Activated T-cell treated with anti-CD3 and anti-CD28 coated beads for 1 hour (primary cell): ENCODE measurements around the gene FITM1.

Source experiments
- DNase-seq: peaks from one replicate; pipeline ENCODE4 v3.0.0-alpha.2; 2020; ENCODE audit warnings: low read depth

The FITM1 gene, protein sequence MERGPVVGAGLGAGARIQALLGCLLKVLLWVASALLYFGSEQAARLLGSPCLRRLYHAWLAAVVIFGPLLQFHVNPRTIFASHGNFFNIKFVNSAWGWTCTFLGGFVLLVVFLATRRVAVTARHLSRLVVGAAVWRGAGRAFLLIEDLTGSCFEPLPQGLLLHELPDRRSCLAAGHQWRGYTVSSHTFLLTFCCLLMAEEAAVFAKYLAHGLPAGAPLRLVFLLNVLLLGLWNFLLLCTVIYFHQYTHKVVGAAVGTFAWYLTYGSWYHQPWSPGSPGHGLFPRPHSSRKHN

DNA sequence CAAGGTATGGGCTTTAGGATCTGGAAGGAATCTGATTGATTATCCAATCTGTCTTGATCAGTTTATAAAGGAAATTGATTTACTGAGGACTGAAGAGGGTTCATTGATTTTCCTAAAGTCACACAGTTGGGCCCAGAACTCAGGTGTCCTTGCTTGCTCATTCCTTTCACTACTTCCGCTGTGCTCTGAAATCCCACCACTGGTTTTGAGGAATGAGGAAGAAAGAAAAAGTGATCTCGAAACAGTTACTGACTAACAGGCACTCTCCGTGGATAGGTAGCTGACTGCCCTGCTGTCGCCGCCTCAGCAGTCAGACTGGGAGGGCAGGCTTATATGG lies at the start of gene FITM1:
FITM1 (plus strand) TSS at position 280 of the 337 bp plus-strand sequence. CDS start 905 bp downstream, outside the sequence.
- no peak for DNase-seq

DNA sequence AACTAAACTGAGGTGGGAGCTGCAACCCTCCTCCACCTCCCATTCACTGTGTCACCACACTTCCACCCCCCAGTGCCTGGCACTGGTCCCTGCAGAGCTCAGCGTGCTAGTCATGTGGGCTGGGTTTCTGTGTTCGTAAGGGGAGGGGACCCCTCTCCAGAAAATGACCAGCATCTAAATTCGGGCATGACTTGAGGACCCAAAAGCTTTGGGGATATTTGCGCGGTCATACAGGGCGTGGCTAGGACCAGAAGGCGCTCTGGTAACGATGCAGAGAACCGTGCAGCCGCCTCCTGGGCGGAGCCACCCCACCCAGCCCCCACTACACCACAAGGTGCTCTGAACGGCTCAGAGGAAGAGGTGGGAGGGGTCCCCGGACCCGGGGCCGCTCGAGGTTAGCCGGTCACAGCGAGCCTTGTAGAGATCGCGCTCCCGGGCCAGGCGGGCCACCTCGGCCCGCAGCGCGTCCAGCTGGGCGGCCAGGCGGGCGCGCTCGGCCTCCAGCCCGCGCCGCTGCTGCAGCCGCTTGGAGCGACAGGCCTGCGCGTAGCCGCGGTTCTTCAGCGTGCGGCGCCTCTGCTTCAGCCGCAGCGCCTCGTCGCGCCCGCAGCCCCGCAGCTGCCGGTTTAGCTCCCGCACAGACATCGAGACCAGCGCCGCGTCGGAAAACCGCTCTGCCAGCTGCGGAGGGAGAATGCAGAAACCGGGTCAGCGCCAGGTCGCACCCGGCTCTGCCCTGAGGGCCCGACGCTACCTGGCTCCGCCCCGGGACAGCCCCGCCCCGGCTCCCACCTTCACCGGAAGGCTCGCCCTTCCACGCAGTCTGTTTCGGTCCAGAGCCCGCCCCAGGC lies 49.3 kb upstream of the FITM1 start:
- peak; percentile 59 for DNase-seq

DNA sequence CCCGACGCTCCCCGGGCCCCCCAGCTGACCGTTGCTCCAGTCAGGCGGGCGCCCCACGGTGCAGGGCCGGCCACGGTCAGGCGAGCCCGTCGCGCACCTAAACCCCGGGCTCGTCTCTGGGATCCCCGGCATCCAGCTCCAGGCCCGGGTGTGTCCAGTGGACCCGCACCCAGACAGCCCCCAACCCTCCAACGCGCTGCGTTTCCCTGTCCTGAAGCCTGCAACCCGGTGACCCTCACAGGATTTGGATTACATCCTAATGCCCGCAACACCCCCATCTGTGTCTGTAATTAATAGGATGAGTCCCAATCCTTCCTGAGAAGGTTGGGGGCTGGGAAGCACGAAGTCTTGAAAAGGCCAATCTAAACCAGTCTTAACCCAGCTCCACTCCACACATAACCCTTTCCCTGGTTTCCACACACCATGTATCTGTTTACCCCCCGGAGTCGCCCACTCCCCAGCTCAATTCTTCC lies 48.7 kb upstream of the FITM1 start:
- DNase-seq = no peak

DNA sequence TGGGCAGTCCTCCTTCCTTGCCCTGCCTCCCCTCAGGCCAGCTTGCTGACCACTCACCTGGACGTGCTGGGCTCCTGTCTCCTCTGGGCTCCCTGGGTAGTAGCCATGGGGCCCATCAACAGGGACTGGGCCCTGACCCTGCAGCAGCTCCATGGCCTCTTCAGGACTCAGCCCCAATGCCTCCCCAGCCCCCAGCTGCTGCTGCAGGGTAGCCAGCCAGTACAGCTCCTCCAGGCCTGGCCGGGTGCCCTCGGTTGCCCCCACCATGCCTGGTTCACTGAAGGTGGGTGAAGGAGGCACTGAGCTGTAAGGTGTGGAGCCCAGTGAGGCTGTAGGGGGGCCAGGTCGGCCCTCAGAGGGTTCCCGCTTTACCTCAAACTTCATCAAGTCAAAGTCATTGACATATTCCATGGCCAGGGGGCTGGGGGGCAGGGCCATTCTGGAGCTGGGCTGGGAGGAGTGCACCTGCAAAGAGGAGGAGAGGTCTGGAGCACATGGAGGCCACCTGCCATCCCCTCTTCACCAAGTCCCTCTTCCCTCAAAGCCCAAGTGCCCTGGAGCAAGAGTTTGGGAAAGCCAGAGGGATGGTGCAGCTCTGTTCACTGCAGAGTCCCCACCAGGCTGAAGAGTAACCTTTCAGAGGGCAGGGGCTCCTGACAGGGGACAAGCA lies 47.9 kb upstream of the FITM1 start:
- no peak for DNase-seq

DNA sequence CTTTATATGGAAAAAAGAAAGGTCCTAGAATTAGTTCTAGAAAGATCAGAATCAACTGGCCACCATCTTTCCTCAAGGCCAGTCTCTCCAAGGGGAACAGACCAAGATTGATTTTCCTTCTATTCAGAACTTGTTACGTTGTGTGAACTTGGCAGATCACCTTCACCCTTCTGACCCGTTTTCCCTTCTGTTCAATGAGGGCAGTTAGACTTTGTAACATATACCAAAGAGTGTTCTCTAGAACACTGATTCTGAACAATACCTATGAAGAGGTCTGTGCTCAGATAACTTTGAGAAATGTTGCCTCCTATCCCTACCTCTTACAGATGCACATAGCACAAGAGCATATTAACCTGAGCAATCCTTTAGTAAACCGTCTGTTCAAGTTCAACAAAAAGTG lies 47.0 kb upstream of the FITM1 start:
- DNase-seq = no peak

DNA sequence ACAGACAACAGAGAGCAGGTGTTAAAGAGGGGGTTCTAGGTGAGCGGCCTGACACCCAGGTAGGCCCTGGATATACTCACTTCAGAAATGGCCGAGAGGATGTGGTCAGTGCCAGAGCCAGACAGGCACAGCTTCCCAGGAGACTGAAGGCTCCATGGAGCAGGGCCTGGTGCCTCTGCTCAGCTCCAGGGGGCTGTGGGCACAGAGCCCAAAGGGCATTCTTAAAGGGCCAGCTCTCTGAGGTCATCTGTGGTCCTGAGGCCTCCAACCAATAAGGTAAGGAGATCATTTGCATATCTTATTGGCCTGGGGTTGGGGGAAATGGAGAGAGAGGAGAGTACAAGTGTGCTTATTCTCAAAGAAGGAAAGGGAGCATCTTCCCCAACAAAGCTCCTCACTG lies 46.0 kb upstream of the FITM1 start:
- no peak for DNase-seq

DNA sequence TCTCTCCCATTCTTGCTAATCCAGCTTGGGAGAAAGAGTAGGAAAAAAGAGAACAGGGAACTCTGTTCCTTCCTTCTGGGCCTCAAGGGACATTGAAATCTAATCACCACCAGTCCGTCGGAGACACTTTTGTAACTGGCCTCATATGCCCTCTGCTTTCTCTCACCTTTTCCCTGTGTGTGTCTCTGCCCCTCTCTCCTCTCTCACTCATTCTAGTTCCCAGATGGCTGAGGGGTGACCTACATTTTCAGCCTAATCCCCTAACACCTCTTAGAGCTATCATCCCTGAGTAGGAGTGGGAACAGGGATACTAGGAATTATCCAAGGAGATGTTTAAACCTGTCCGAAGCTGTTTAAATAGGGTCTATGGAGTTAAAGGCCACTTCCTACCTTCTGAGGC lies 45.2 kb upstream of the FITM1 start:
- no peak for DNase-seq

DNA sequence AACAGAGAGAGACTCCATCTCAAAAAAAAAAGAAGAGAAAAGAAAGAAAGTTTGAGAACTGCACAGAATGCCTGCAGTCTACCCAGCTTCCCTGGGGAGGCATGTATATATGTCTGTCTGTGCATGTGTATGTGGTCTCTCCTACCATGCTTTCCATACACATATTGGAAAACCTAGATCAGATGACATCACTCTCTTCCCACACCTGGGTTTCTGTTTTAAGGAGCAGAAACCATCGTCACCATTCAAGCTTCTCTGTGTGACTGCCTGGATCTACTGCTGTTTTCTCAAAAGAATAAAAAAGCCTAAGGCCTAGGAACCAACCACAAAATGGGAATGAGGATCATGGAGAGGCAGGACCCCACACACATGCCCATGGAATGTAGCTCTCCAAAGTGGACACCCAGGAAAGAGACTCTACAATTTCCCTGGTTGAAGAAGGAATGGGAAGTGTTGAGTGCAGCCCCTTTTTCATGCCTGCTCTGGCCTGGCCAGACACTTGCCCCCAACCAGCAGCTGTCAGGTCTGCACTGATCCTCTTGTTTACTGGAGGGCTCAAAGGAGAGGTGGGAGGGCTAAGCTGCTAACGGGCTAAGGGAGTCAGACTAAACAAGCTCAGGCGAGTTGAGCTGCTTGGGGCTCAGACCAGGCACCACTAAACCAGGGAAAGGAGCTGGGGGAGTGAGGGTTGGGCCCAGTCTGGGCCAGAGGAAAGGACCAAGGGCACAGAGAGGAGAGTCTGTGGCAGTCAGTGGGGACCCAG lies 44.1 kb upstream of the FITM1 start:
- DNase-seq = no peak

DNA sequence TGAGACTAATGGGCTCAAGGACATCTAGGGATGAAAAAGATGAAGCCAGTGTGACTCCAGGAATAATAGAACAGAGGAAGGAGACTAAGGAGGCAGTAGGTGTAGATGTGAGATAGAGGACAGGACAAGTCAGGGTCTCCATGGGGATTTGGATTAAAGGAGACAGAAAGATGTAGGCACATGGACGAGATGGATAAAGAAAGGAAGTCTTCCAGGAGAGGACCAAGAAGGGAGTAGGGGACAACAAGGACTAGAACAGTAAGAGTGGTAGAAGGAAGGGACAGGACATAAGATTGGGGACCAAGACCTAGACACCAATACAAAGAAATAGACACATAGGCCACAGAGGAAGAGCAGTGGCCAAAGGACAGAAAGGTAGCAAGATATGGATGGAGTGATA lies 43.5 kb upstream of the FITM1 start:
- DNase-seq = no peak

DNA sequence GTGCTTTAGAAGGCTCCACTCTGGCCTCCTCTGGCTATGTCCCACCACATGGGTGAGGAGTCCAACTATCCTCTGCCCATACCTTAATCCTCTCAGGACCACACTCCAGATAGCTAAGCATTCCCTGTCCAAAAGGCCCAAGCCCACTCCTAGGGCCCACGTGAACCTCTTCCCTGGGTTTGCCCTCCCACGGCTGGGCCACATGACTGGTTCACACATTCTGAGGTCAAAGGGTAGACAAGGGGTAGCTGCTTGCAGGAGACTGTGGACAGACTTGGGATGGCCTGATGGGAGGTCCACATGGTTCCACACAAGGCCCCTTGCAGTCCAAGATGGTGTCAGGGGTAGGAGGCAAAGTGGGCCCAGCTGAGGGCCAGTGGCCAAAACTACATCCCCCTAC lies 42.4 kb upstream of the FITM1 start:
- no peak for DNase-seq

DNA sequence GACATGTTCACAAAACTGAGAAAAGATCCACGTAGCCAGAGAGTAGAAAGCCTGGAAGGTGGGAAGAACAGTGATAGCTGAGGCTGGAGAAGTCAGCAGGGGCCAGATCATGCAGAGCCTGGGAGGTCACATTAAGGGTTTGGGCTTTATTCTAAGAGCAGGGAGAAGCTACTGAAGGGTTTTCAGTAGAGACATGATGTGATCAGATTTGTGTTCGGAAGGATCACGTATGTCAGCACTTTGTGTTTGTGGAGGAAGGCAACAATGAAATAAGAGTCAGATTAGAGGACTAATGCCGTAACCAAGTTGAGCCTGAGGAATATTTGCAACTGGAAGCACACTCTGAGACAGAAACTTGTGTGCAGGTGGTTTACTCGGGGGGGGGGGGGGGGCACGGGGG lies 40.6 kb upstream of the FITM1 start:
- no peak for DNase-seq

DNA sequence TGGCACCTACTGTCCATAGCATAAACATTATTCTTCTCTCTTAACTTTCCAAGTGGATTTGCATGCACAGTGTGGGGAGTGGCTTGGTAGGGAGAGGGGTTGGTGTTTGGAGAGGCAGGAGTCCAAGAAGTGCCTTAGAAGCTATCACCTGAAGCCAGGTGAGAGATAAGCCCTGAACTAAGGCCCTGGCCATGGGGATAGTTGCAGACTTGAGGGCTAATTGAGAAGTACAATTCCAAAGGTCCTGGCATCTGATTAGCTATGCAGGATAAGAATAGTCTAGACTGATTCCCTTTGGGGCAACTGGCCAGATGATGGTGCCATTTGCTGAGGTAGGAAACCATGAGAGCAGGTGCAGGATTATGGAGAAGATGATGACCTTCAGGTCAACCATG lies 38.4 kb upstream of the FITM1 start:
- DNase-seq = no peak

DNA sequence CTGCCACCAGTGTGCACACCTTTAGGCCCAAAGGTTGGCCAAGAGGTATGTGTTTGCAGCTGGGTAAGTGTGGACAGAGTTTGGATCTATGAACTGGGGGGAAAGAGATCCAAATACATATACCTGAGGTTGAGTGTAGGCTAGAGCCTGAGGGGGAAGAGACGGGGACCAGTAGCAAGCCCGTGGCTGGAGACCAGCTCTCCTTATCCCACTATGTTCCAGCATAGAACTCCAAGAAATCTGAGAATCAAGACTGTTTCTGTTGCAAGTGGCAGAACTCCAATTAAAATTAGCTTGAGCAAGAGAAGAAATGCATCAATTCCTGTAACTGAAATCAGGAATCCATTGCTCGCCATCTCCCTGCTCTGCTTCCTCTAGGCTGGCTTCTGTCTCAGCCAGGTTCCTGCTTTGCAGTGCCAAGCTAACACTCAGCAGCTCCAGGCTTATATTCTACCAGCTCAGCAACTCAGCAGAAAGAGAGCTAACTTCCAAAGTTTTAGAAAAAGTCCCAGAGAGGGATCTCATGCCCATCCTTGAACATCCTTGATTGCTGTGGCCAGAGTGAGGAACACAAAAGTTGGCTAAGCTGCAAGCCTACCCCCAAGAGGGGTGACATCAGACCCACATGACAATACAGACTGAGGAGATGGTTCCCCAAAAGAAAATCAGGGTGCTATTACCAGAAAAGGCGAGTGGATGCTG lies 37.8 kb upstream of the FITM1 start:
- no peak for DNase-seq

DNA sequence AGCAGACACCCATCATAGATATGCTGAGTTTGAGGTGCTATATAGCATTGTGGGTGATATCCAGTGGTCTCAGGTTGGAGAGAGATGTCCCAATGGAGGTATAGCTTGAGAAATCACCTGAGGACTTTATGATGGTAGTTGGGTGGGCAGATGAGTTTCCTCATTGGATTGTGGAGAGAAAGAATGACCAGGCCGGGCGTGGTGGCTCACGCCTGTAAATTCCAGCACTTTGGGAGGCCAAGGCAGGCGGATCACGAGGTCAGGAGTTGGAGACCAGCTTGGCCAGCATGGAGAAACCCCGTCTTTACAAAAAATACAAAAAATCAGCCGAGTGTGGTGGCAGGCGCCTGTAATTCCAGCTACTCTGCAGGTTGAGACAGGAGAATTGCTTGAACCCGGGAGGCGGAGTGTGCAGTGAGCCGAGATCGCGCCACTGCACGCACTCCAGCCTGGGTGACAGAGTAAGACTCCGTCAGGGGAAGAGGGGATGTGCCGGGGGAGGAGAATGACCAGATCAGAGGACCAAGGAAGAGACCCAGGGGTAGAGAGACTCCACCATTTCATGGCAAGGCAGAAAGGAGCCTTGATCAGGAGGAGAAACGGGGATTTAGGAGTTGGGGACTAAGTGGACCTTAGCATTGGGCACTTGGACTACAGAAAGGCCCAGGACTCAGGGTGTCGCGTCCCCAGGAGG lies 37.1 kb upstream of the FITM1 start:
- DNase-seq = no peak

DNA sequence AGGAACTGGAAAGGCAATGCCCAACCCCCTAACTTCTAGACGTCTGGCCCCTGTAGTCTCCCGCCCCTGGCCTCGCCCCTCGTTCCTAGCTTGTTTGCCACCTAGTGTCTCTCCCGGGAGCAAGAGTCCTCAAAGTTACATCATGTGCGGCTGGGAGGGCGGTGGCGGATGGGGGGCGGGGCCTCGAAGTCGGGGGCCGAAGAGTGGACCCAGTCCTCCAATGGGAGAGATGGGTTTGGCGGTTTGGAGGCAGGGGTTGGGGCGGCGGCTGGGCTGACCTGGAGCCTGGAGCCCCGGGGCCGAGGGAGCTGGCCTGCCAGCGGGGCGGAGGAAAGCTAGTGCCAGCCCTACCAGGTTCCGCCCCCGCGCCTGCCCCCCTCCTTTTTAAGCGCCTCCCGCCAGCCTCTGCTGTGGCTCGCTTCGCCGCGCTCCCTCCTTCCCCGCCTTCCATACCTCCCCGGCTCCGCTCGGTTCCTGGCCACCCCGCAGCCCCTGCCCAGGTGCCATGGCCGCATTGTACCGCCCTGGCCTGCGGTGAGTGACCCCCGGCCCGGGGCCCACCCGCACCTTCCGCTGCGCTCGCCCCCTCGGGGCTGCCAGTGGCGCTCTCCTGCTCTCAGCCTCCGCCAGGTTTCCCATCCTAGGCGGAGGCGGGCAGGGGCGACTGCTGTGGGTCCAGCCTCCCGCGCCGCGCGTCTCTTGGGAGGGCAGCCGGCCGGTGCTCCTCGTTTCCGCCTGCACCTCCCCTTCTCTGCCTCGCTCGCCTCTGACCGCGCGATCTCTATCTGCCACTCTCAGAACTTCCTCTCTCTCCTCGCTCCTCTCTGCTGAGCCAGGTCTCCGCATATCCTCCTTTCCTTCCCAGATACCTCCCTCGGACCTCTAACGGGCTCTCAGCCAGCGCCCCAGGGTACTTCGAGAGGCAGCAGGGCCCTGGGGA lies 36.3 kb upstream of the FITM1 start, which contains the start of gene PCK2:
PCK2 (plus strand) TSS at position 411 of the 940 bp plus-strand sequence; CDS start at position 506, 95 bp downstream.
- peak; percentile 69 for DNase-seq

DNA sequence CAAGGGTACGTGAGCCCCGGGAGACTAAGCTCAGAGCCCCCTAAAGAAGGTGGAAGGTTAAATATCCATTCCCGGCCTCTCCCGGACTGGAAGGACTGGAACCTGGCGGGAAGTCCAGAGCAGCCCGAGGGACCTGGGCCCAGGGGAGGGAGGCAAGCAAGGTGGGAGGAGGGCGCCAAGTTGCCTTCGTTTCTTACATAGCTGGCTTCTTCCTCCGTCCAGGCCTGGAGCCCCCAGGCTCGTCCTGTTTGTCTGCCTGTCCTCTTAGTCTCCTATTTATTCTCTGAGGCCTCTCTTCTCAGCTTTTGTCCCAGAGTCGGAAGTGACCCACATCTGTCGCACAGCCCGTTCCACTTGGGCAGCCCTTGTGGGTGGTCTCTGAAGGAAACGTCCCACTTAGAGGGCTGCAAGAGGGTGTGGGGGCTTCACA lies 35.6 kb upstream of the FITM1 start:
- no peak for DNase-seq

DNA sequence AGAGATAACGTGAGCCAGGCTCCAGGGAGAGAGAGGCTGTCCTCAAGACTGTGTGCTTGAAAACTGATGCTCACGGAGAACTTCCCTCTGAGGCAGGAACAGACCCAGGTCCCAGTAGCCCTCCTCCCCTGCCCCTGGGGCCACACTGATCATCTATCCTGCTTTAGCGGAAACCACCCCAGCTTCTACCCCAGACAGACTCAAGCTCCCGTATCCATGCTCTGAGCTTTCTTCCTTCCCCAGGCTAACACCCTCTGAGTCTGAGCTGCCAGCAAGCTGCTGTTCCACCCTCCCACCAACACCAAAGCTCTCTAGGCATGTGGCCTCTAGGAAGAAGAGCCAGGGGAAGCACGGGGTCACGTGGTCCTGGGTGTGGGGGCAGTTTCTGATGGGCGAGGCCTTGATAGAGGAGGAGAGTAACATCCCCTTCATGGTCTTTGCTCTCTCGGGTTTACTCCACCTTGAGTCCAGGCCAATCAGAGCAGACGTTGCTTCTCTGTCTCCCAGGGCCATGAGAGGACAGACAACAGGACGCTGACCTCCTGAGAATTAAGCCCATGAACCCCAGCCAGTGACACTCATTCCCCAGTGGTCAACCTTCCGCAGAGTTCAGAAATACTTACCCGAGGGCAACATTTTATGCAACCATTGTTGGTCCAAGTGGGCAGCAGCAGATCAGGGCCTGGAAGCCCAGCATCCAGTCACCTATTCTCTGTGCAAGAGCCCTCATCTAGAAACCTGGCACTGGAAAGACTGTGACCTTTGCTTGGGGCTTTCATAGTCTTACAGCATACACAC lies 35.0 kb upstream of the FITM1 start:
- DNase-seq = no peak

DNA sequence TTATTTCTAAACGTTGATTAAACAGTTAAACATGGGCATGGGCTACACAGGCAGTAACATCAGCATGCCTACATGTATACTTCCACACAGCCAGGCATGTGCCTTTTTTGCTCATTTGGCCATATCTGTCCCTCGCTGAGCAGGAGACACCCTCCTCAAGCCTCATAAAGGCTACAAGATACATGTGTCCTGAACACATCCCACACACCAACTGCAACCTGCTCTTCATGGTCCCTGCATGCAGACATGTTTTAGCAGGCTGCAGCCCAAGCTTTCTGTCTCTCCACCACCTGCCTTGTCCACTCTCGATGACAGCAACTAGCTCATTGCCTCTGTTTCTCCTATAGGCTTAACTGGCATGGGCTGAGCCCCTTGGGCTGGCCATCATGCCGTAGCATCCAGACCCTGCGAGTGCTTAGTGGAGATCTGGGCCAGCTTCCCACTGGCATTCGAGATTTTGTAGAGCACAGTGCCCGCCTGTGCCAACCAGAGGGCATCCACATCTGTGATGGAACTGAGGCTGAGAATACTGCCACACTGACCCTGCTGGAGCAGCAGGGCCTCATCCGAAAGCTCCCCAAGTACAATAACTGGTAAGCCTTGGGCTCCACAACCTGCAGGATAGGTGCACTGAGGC lies 33.8 kb upstream of the FITM1 start:
- DNase-seq = no peak
